Measurements from ENCODE around the gene PADI2. TPM values are rescaled to one million over a fixed set of nuclear protein-coding genes. Genes with fewer than 3 reads are reported as not detected.

The PADI2 gene
- total RNA-seq, 4 donors from 2014 or later = 156 to 176 (median 171) TPM

DNA sequence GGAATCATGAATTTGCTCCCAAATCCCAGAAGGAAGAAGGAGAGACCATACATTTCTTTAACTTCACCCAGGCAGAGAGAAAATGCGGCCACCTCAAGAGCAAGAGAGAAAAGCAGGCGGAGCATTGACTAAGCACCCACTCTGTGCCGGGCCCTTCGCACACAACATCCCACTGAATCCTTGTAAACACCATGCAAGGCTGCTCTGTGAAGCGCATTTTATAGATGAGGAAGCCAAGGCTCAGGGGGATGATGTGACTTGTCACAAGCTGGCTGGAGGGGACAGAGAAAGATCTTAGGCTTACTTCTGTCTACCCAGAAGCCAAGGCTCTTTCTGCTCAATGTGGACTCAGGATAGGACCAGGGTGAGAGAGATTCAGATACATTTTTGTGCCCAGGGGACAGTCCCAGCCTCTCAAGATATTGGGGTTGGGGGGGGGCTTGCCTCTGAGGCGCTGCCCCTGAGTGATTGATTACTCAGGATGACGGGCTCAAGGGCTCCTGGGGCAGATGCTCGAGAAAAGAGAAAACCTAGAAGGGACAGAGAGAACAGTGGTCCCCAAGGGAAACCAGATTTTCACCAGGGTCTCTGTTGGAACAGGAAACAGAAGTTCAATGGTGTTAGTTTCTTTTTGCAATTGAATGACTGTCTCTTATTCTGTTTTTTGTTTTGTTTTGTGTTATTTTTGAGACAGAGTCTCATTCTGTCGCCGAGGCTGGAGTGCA, 19.5 kb downstream of the PADI2 start:
- peak in 1 of 2 donors; percentile 4 for ATAC-seq
- intact Hi-C loops (cut with DNase I; ENCODE audit: low total_unique reads) = loop anchor here (1.0 to 2.0 kb wide), 2 partner anchors 15 to 37 kb away; no protein-coding TSS in a partner anchor

DNA sequence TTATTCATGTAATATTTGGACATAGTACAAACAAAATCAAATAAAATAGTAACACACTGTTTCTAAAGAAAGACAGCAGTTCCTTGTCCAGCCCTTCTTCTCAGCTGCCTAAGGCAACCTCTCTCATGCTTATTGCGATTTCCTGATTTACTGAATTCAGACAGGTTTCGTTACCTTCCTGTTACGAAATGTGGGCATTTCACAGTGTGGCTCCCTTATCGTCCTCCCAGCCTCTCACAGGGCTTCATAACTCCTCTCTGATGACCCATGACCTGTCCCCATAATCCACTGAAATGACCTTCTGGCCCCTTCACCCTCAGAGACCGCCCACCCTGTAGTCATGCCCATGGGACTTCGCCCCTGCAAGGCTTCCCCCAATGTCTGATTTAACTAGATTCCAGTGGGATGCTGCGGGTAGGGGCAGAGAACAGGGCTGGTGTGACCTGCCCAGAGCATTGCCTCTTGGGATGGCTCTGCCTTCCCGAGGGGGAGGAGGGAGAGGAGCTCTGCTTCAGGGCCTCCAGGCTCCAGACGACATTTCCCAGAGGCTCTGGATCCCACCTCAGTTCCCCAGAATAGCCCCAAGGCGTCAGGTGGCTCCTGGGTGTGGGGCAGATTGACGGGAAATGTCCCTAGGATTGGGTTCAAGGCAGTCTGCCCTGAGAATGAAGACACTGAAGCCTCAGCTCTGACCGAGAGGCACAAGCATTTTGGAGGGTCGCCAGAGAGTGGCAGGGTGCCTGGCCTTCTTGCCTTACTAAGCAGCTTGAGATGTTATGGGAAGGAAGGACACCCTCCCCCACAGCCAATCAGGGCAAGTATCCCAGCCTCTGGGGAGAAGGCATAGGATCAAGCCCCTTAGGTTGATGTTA, 20.6 kb downstream of the PADI2 start:
- no peaks in the 10 kb centered on the region for H3K9me3 ChIP-seq
- no peak overlapping the region for H3K4me3 ChIP-seq
- H3K27ac ChIP-seq = peak overlapping the region; percentile 89 to 97 (median 96)
- peak; percentile 76 to 84 for ATAC-seq
- TF ChIP-seq POLR2A (IDR thresholded peaks at IDR 0.05) = peak in 1 of 2 donors; percentile 17
- TF ChIP-seq, protein P1, sequence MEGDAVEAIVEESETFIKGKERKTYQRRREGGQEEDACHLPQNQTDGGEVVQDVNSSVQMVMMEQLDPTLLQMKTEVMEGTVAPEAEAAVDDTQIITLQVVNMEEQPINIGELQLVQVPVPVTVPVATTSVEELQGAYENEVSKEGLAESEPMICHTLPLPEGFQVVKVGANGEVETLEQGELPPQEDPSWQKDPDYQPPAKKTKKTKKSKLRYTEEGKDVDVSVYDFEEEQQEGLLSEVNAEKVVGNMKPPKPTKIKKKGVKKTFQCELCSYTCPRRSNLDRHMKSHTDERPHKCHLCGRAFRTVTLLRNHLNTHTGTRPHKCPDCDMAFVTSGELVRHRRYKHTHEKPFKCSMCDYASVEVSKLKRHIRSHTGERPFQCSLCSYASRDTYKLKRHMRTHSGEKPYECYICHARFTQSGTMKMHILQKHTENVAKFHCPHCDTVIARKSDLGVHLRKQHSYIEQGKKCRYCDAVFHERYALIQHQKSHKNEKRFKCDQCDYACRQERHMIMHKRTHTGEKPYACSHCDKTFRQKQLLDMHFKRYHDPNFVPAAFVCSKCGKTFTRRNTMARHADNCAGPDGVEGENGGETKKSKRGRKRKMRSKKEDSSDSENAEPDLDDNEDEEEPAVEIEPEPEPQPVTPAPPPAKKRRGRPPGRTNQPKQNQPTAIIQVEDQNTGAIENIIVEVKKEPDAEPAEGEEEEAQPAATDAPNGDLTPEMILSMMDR (IDR thresholded peaks at IDR 0.05 in 4 of 5, conservative IDR thresholded peaks at IDR 0.05 in 1 of 5) = no peak
- peaks cover 0 to 12% of the 10 kb centered on the region in 2 donors for H3K36me3 ChIP-seq
- in situ Hi-C loops (cut with MboI; ENCODE audit: low sequenced_read_pairs in 4 of 4) (no loop called here), intact Hi-C loops (cut with DNase I; ENCODE audit: low total_unique reads) (loop anchor here (1.0 to 2.0 kb wide), 2 partner anchors 16 to 36 kb away; no protein-coding TSS in a partner anchor)
- peaks cover 55 to 87% of the 10 kb centered on the region in 2 donors for H3K4me1 ChIP-seq
- DNase-seq = peak; percentile 98 to 100
- H3K27me3 ChIP-seq = no peaks in the 10 kb centered on the region

More for the DNA sequence above, 19.5 kb downstream of the PADI2 start:
- peaks cover 55 to 77% of the 10 kb centered on the region in 2 donors for H3K4me1 ChIP-seq
- no peak overlapping the region for H3K4me3 ChIP-seq
- no peak for TF ChIP-seq POLR2A (IDR thresholded peaks at IDR 0.05)
- TF ChIP-seq, protein P1 (IDR thresholded peaks at IDR 0.05 in 4 of 5, conservative IDR thresholded peaks at IDR 0.05 in 1 of 5) = no peak
- H3K27ac ChIP-seq = peak overlapping the region; percentile 89 to 97 (median 96)
- H3K9me3 ChIP-seq = no peaks in the 10 kb centered on the region
- H3K36me3 ChIP-seq = peaks cover 0 to 7% of the 10 kb centered on the region in 2 donors
- no peaks in the 10 kb centered on the region for H3K27me3 ChIP-seq
- in situ Hi-C loops (cut with MboI; ENCODE audit: low sequenced_read_pairs in 4 of 4) = no loop called here
- DNase-seq = no peak

DNA sequence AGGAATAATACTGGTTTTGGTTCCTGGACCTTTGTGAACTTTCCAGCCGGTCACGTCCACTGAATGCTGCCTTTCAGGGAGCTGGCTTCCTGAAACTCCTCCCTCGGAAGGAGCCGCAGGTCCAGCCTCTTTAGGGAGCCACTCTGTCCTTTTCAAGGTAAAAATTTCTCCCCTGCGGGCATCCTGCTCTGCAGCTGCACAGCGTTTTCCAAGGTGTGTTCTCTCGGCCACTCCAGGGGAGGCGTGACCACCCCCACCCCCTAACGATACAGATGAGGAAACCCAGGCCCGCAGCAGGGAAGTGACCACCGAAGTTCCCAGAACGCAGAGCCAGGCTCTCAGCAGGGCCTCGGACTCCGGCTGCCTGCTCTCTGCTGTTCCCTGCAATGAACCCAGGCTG, 21.5 kb downstream of the PADI2 start:
- in situ Hi-C loops (cut with MboI; ENCODE audit: low sequenced_read_pairs in 4 of 4) = no loop called here
- Histone ChIP-seq H3K9me3 (no peaks in the 10 kb centered on the region), H3K36me3 (peaks cover 0 to 13% of the 10 kb centered on the region in 2 donors), H3K27ac (peak overlapping the region; percentile 89 to 97 (median 96)), H3K27me3 (no peaks in the 10 kb centered on the region), H3K4me3 (no peak overlapping the region), H3K4me1 (peaks cover 55 to 93% of the 10 kb centered on the region in 2 donors)
- TF ChIP-seq POLR2A (IDR thresholded peaks at IDR 0.05) = no peak
- TF ChIP-seq, protein P1 (IDR thresholded peaks at IDR 0.05 in 4 of 5, conservative IDR thresholded peaks at IDR 0.05 in 1 of 5) = no peak
- intact Hi-C loops (cut with DNase I; ENCODE audit: low total_unique reads) = loop anchor here (2.0 kb wide), 1 partner anchor 35 kb away; no protein-coding TSS in a partner anchor
- ATAC-seq (no peak), DNase-seq (no peak)

DNA sequence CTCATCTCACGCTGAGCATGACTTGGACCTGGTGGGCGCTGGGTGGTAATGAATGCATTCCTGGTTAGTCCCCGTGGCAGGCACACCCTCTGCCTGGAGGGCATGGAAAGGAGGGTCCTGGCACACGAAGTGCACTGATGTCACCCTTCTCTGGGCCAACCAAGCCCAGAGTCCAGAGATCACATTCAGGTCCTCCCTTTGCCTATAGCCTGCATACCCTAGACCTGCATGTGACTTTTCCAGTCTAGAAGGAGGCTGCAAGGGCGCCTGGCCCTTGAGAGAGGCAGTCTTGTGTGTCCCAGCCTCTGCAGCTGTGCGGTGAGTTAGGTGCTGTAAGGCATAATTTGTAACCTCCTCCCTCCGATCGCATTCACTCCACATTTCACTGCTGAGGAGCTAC, 22.1 kb downstream of the PADI2 start:
- no peaks in the 10 kb centered on the region for H3K27me3 ChIP-seq
- intact Hi-C loops (cut with DNase I; ENCODE audit: low total_unique reads) = no loop called here
- TF ChIP-seq, protein P1 (IDR thresholded peaks at IDR 0.05 in 4 of 5, conservative IDR thresholded peaks at IDR 0.05 in 1 of 5) = no peak
- TF ChIP-seq POLR2A (IDR thresholded peaks at IDR 0.05) = no peak
- H3K36me3 ChIP-seq = peaks cover 0 to 20% of the 10 kb centered on the region in 2 donors
- in situ Hi-C loops (cut with MboI; ENCODE audit: low sequenced_read_pairs in 4 of 4) = no loop called here
- no peak overlapping the region for H3K4me3 ChIP-seq
- DNase-seq (no peak), ATAC-seq (no peak)
- peak overlapping the region; percentile 89 to 97 (median 96) for H3K27ac ChIP-seq
- H3K4me1 ChIP-seq = peaks cover 57 to 92% of the 10 kb centered on the region in 2 donors
- H3K9me3 ChIP-seq = no peaks in the 10 kb centered on the region

All from gastrocnemius medialis (tissue), 4 donors.